ENCODE results near the gene MKI67. TPM values are rescaled to one million over a fixed set of nuclear protein-coding genes. Genes with fewer than 3 reads are reported as not detected.

MKI67 gene
- total and polyA plus RNA-seq, 2 donors (not counting 3 experiments of a cell fraction or from before 2014, with no cell fraction given): 16.2 to 125 TPM

- Histone ChIP-seq H2AFZ (ENCODE audit: low read depth, low read length) (no peak overlapping the region), H3K36me3 (ENCODE audit: control insufficient read depth in 2 of 2, extremely low read depth in 1 of 2, insufficient read depth in 2 of 2, low read length in 2 of 2) (peaks cover 20 to 76% of the 10 kb centered on the region in 2 experiments), H3K9ac (replicated peaks; ENCODE audit: extremely low read depth, insufficient read depth, low read length) (no peak overlapping the region), H4K20me1 (replicated peaks; ENCODE audit: control insufficient read depth, extremely low read depth, insufficient read depth, low read length) (no peaks in the 10 kb centered on the region), H3K4me1 (ENCODE audit: control insufficient read depth, extremely low read depth, insufficient read depth, low read length) (peaks cover 2% of the 10 kb centered on the region), H3K27me3 (ENCODE audit: control insufficient read depth in 2 of 2, insufficient read depth in 2 of 2, low read length in 2 of 2) (no peaks in the 10 kb centered on the region), H3K4me3 (replicated peaks in 1 of 3; ENCODE audit: insufficient read depth in 1 of 3, low read depth in 1 of 3, low read length in 3 of 3) (no peak overlapping the region), H3K4me2 (ENCODE audit: insufficient read depth, low read length) (no peak overlapping the region), H3K9me3 (replicated peaks; ENCODE audit: control insufficient read depth, insufficient read depth, low read length) (no peaks in the 10 kb centered on the region), H3K9me1 (replicated peaks; ENCODE audit: control insufficient read depth, extremely low read depth, insufficient read depth, low read length) (no peaks in the 10 kb centered on the region), H3K79me2 (ENCODE audit: control insufficient read depth, insufficient read depth, low read length) (no peaks in the 10 kb centered on the region), H3K27ac (ENCODE audit: insufficient read depth, low read depth, low read length) (no peak overlapping the region)
- ChIA-PET CTCF (interaction anchor here (1.3 to 4.3 kb wide), 4 partner anchors 7 to 201 kb away, joined by 3 to 108 read pairs (median 16); partner anchors contain the start of gene PTPRE), POLR2A (no interaction called here)
- DNase-seq (ENCODE audit: low read depth, low spot score) (no peak), FAIRE-seq (no peak)
- dilution Hi-C loops (cut with MboI; ENCODE audit: extremely low pct_ligation_motif_present, low sequenced_read_pairs) (no loop called here), intact Hi-C loops (cut with micrococcal nuclease) (no loop called here)
- no TSS peak for BruUV-seq (replicated peaks)
- TF ChIP-seq EZH2 (IDR thresholded peaks at IDR 0.05; ENCODE audit: borderline replicate concordance, low read depth, low read length, severe bottlenecking): no peak
- no peak for TF ChIP-seq FOS (IDR thresholded peaks at IDR 0.05; ENCODE audit: borderline replicate concordance, insufficient read depth, low read length)
- TF ChIP-seq MAX (IDR thresholded peaks at IDR 0.05; ENCODE audit: insufficient read depth, insufficient read length): no peak
- no peak for TF ChIP-seq MYC (IDR thresholded peaks at IDR 0.05; ENCODE audit: low read depth, low read length)
Observed at GRCh38 chr10:128070721-128071416, 55.4 kb downstream of the MKI67 start.

- CTCF ChIA-PET: interaction anchor here (1.4 to 4.3 kb wide), 8 partner anchors 8 to 390 kb away, joined by 8 to 108 read pairs (median 14); partner anchors contain the start of gene PTPRE
- FAIRE-seq (no peak), DNase-seq (ENCODE audit: low read depth, low spot score) (no peak)
- H3K27ac ChIP-seq (ENCODE audit: insufficient read depth, low read depth, low read length): no peak overlapping the region
- dilution Hi-C loops (cut with MboI; ENCODE audit: extremely low pct_ligation_motif_present, low sequenced_read_pairs): no loop called here
- H3K9me3 ChIP-seq (replicated peaks; ENCODE audit: control insufficient read depth, insufficient read depth, low read length): no peaks in the 10 kb centered on the region
- no peaks in the 10 kb centered on the region for H3K79me2 ChIP-seq (ENCODE audit: control insufficient read depth, insufficient read depth, low read length)
- POLR2A ChIA-PET: no interaction called here
- H3K27me3 ChIP-seq (ENCODE audit: control insufficient read depth in 2 of 2, insufficient read depth in 2 of 2, low read length in 2 of 2): no peaks in the 10 kb centered on the region
- intact Hi-C loops (cut with micrococcal nuclease): no loop called here
- peaks cover 19 to 81% of the 10 kb centered on the region in 2 experiments for H3K36me3 ChIP-seq (ENCODE audit: control insufficient read depth in 2 of 2, extremely low read depth in 1 of 2, insufficient read depth in 2 of 2, low read length in 2 of 2)
- no peak overlapping the region for H3K4me3 ChIP-seq (replicated peaks in 1 of 3; ENCODE audit: insufficient read depth in 1 of 3, low read depth in 1 of 3, low read length in 3 of 3)
- H2AFZ ChIP-seq (ENCODE audit: low read depth, low read length): no peak overlapping the region
- peaks cover 2% of the 10 kb centered on the region for H3K4me1 ChIP-seq (ENCODE audit: control insufficient read depth, extremely low read depth, insufficient read depth, low read length)
- no peak overlapping the region for H3K9ac ChIP-seq (replicated peaks; ENCODE audit: extremely low read depth, insufficient read depth, low read length)
- BruUV-seq (replicated peaks): no TSS peak
- H3K4me2 ChIP-seq (ENCODE audit: insufficient read depth, low read length): no peak overlapping the region
- H4K20me1 ChIP-seq (replicated peaks; ENCODE audit: control insufficient read depth, extremely low read depth, insufficient read depth, low read length): no peaks in the 10 kb centered on the region
- TF ChIP-seq POLR2AphosphoS5 (IDR thresholded peaks at IDR 0.05; ENCODE audit: insufficient read depth, low read depth, low read length) (no peak), MAX (IDR thresholded peaks at IDR 0.05; ENCODE audit: insufficient read depth, insufficient read length) (no peak), MYC (IDR thresholded peaks at IDR 0.05; ENCODE audit: low read depth, low read length) (no peak), JUN (IDR thresholded peaks at IDR 0.05; ENCODE audit: borderline replicate concordance, insufficient read depth, insufficient read length, low read depth) (no peak), EZH2 (IDR thresholded peaks at IDR 0.05; ENCODE audit: borderline replicate concordance, low read depth, low read length, severe bottlenecking) (no peak), POLR2A (IDR thresholded peaks at IDR 0.05; ENCODE audit: low read depth, low read length) (no peak), CTCF (IDR thresholded peaks at IDR 0.05; ENCODE audit: extremely low read depth in 1 of 2, insufficient read depth in 1 of 2, low read depth in 1 of 2, low read length in 2 of 2) (no peak), GATA2 (IDR thresholded peaks at IDR 0.05; ENCODE audit: insufficient read depth, insufficient read length, low read depth, low read length) (no peak), FOS (IDR thresholded peaks at IDR 0.05; ENCODE audit: borderline replicate concordance, insufficient read depth, low read length) (no peak)
- H3K9me1 ChIP-seq (replicated peaks; ENCODE audit: control insufficient read depth, extremely low read depth, insufficient read depth, low read length): no peaks in the 10 kb centered on the region
Observed at GRCh38 chr10:128070161-128070560, 56.1 kb downstream of the MKI67 start.
